ENCODE data around the gene VRK3. TPM values are rescaled to one million over a fixed set of nuclear protein-coding genes. Genes with fewer than 3 reads are reported as not detected.

The VRK3 gene
- total and polyA plus RNA-seq, 4 donors: 16.2 to 23.6 (median 20.3) TPM

DNA sequence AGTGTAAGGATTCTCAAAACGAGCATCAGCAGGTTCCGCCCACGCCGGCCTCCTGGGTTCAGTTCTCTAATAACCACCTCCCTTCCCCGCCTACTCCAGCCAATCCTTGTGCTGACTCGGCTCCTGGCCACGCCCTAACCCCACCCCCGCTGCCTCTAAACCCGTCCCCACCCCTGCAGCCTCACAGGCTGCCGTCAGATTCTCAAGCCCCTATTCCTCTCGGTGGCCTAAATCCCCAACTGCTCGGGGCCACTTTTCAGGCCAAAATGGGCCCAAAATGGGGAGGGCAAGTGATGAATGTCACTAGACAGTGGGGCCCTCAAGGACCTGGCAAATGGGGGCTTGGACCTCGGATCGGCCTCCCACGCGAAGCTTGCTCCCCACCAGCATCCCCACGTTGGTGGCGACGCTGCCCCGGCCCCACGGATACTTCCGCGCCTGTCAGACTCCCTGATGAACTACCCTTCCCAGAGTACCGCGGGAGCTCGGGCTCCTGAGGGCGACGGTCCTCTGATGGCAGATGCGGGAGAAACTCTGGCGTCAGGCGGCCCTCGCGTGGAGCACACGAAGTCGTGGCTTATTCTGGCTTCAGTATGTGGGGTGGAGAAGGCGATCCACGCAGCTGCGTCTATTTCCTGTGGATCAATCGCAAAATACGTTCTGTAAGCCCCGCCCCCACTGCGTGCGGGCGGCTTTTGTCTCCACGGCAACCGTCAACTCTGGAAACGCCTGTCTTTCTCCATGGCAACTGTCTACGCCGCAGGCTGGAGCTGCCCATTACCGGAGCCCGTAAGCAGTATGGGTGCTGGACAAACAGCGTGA is 25.4 kb upstream of the VRK3 start:
- H3K9ac ChIP-seq (ENCODE audit: low read depth in 1 of 2, low read length in 2 of 2): no peak overlapping the region
- peak; percentile 82 for DNase-seq (ENCODE audit: low spot score)
- WGBS: 5% methylated on average over 52 of the region's 52 CpGs
- no peaks in the 10 kb centered on the region for H3K27me3 ChIP-seq (ENCODE audit: control insufficient read depth in 4 of 4, insufficient read depth in 4 of 4, low read length in 3 of 4)
- H3K4me3 ChIP-seq (ENCODE audit: low read depth in 1 of 3, low read length in 3 of 3): peak overlapping the region in 2 of 3 donors; percentile 32 to 45
- H3K27ac ChIP-seq (ENCODE audit: low read depth in 1 of 2, low read length in 2 of 2): peak overlapping the region; percentile 28 to 31
- H3K9me3 ChIP-seq (ENCODE audit: control insufficient read depth in 4 of 4, low read length in 3 of 4): peaks cover 18 to 45% (median 38%) of the 10 kb centered on the region in 4 donors
- H3K36me3 ChIP-seq (ENCODE audit: control insufficient read depth in 4 of 4, insufficient read depth in 3 of 4, low read depth in 1 of 4, low read length in 3 of 4): peaks cover 6 to 19% (median 18%) of the 10 kb centered on the region in 4 donors
- no peaks in the 10 kb centered on the region for H3K4me1 ChIP-seq (ENCODE audit: control insufficient read depth in 4 of 4, insufficient read depth in 4 of 4, low read length in 3 of 4)
- TF ChIP-seq SP1 (IDR thresholded peaks at IDR 0.05) (no peak), RXRA (IDR thresholded peaks at IDR 0.05) (no peak), JUND (IDR thresholded peaks at IDR 0.05) (no peak), EGR1 (IDR thresholded peaks at IDR 0.05; ENCODE audit: low read depth in 2 of 2) (no peak), NR2F2 (IDR thresholded peaks at IDR 0.05) (no peak), RAD21 (IDR thresholded peaks at IDR 0.05) (no peak), FOXA1 (IDR thresholded peaks at IDR 0.05) (no peak), HNF4G (IDR thresholded peaks at IDR 0.05) (no peak), FOXA2 (IDR thresholded peaks at IDR 0.05) (no peak), HNF4A (conservative IDR thresholded peaks at IDR 0.05) (no peak), GABPA (IDR thresholded peaks at IDR 0.05 in 1 of 2, conservative IDR thresholded peaks at IDR 0.05 in 1 of 2) (no peak), YY1 (IDR thresholded peaks at IDR 0.05) (no peak)
- TF ChIP-seq, protein P1, sequence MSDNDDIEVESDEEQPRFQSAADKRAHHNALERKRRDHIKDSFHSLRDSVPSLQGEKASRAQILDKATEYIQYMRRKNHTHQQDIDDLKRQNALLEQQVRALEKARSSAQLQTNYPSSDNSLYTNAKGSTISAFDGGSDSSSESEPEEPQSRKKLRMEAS (IDR thresholded peaks at IDR 0.05): no peak
- TF ChIP-seq, protein P2, sequence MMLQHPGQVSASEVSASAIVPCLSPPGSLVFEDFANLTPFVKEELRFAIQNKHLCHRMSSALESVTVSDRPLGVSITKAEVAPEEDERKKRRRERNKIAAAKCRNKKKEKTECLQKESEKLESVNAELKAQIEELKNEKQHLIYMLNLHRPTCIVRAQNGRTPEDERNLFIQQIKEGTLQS (IDR thresholded peaks at IDR 0.05): no peak
- TF ChIP-seq, protein P3, sequence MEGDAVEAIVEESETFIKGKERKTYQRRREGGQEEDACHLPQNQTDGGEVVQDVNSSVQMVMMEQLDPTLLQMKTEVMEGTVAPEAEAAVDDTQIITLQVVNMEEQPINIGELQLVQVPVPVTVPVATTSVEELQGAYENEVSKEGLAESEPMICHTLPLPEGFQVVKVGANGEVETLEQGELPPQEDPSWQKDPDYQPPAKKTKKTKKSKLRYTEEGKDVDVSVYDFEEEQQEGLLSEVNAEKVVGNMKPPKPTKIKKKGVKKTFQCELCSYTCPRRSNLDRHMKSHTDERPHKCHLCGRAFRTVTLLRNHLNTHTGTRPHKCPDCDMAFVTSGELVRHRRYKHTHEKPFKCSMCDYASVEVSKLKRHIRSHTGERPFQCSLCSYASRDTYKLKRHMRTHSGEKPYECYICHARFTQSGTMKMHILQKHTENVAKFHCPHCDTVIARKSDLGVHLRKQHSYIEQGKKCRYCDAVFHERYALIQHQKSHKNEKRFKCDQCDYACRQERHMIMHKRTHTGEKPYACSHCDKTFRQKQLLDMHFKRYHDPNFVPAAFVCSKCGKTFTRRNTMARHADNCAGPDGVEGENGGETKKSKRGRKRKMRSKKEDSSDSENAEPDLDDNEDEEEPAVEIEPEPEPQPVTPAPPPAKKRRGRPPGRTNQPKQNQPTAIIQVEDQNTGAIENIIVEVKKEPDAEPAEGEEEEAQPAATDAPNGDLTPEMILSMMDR (IDR thresholded peaks at IDR 0.05; ENCODE audit: low read depth, low read length, missing input control): no peak
- TF ChIP-seq, protein P4, sequence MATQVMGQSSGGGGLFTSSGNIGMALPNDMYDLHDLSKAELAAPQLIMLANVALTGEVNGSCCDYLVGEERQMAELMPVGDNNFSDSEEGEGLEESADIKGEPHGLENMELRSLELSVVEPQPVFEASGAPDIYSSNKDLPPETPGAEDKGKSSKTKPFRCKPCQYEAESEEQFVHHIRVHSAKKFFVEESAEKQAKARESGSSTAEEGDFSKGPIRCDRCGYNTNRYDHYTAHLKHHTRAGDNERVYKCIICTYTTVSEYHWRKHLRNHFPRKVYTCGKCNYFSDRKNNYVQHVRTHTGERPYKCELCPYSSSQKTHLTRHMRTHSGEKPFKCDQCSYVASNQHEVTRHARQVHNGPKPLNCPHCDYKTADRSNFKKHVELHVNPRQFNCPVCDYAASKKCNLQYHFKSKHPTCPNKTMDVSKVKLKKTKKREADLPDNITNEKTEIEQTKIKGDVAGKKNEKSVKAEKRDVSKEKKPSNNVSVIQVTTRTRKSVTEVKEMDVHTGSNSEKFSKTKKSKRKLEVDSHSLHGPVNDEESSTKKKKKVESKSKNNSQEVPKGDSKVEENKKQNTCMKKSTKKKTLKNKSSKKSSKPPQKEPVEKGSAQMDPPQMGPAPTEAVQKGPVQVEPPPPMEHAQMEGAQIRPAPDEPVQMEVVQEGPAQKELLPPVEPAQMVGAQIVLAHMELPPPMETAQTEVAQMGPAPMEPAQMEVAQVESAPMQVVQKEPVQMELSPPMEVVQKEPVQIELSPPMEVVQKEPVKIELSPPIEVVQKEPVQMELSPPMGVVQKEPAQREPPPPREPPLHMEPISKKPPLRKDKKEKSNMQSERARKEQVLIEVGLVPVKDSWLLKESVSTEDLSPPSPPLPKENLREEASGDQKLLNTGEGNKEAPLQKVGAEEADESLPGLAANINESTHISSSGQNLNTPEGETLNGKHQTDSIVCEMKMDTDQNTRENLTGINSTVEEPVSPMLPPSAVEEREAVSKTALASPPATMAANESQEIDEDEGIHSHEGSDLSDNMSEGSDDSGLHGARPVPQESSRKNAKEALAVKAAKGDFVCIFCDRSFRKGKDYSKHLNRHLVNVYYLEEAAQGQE (IDR thresholded peaks at IDR 0.05): no peak

DNA sequence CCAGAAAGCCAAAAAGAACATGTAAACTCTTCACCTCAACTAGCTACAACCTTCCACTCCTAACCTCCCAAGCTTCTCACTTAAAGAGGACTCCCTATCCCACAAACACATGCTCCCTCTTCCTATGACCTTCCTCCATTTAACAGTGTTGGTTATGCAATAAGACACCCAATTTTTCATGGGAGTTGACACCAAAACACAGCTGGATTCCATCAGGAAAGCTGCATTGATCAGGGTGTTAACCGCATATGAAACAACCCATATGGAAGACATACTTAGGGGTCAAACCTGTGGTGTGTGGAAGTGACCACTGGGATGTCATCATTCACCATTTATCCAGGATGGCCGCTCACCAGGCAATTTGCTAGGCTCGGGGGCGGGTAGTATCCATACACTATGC is 22.5 kb upstream of the VRK3 start:
- no peak overlapping the region for H3K4me3 ChIP-seq (ENCODE audit: low read depth in 1 of 3, low read length in 3 of 3)
- DNase-seq (ENCODE audit: low spot score): no peak
- TF ChIP-seq FOXA2 (IDR thresholded peaks at IDR 0.05) (no peak), NR2F2 (IDR thresholded peaks at IDR 0.05) (no peak)
- TF ChIP-seq, protein P1 (IDR thresholded peaks at IDR 0.05): no peak
- H3K9ac ChIP-seq (ENCODE audit: low read depth in 1 of 2, low read length in 2 of 2): no peak overlapping the region
- H3K4me1 ChIP-seq (ENCODE audit: control insufficient read depth in 4 of 4, insufficient read depth in 4 of 4, low read length in 3 of 4): no peaks in the 10 kb centered on the region
- H3K27ac ChIP-seq (ENCODE audit: low read depth in 1 of 2, low read length in 2 of 2): no peak overlapping the region
- no peaks in the 10 kb centered on the region for H3K27me3 ChIP-seq (ENCODE audit: control insufficient read depth in 4 of 4, insufficient read depth in 4 of 4, low read length in 3 of 4)
- peaks cover 27 to 46% (median 44%) of the 10 kb centered on the region in 4 donors for H3K36me3 ChIP-seq (ENCODE audit: control insufficient read depth in 4 of 4, insufficient read depth in 3 of 4, low read depth in 1 of 4, low read length in 3 of 4)
- 96% methylated on average over 4 of the region's 4 CpGs for WGBS
- peaks cover 39 to 68% (median 60%) of the 10 kb centered on the region in 4 donors for H3K9me3 ChIP-seq (ENCODE audit: control insufficient read depth in 4 of 4, low read length in 3 of 4)

All from liver (tissue), 9 donors.